ENCODE results near the gene ADARB1.

The ADARB1 gene

DNA sequence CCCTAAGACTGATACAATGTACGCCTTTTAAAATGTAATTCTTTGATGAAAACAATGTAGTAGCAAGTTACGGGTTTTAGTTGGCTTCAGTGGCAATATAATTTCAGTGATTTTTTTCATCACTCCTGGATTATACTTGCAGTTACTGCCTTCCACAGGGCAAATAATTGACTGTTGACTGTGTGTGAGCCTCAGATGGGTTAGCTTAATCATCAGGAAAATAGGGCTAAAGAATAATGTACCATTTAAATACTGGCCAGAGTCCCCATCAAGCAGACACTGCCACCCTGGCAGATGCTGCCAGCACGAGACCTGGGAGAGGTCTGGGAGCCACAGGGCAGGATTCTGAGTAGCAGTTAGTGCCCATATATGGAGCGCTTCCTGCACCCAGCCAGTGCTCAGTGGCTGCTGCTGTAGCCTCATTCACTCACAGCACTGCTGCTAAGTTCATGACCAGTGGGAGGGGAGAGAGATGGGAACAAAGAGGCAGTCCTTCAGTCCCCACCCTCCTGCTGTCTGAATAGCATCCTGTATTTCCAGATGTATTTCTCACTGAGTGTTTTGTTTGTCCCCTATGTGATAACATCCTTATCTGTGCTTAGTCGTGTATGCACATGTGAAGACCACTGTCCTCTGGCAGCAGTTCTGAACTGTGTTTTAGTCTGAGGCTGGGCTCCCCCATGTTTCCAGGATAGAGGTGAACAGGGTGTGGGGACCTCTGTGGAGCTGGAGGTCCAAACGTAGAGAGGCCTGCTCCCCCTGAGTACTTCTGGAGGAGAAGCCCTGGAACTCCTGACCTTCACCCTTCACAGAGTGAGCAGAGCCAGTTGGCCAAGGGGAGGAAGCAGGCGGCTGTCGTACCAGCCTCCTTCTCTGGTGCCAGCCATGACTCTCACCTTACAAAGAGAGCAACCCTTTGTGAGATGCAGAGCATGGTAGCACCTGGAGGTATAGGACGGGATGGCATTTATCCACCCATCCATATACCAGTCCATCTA is 80.4 kb downstream of the ADARB1 start:
- FAIRE-seq: no peak

DNA sequence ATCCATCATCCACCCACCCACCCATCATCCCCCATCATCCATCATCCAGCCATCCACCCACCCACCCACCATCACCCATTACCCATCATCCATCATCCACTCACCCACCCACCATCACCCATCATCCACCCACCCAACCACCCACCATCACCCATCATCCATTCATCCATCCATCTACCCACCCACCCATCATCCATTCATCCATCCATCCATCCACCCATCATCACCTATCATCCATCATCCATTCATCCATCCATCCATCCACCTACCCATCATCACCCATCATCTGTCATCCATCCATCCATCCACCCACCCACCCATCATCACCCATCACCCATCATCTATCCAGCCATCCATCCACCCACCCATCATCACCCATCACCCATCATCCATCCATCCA is 81.5 kb downstream of the ADARB1 start:
- no peak for FAIRE-seq

DNA sequence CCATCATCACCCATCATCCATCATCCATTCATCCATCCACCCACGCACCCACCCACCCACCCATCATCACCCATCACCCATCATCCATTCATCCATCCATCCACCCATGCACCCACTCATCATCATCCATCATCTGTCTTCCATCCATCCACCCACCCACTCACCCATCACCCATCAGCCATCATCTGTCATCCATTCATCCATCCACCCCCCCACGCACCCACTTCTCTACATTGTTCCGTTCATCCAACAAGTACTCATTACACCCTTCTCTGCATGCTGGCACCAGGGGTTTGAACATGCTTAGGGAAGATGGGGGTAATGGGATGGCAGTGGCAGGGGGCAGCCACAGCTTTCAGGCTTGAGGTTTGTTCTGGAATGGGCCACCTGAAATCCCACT is 82.1 kb downstream of the ADARB1 start:
- no peak for FAIRE-seq

DNA sequence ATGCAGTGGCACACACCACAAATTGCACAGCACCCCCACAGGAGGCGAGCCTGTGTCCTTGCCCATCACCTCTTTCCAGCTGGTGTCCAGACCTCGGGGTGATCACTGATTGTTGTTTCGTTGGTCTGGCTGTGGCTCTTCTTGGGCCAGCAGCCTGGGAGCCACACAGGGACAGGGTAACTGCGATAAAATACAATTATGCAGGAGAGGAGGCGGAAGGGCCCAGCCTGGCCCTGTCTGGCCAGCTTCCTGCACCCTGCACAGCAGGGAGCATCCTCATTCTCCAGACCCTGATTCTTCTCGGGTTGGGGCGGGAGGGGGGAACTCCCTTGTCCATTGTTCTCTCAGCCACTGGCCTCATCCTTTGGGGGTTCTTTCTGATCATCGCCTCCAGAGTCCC is 83.6 kb downstream of the ADARB1 start:
- FAIRE-seq: no peak

DNA sequence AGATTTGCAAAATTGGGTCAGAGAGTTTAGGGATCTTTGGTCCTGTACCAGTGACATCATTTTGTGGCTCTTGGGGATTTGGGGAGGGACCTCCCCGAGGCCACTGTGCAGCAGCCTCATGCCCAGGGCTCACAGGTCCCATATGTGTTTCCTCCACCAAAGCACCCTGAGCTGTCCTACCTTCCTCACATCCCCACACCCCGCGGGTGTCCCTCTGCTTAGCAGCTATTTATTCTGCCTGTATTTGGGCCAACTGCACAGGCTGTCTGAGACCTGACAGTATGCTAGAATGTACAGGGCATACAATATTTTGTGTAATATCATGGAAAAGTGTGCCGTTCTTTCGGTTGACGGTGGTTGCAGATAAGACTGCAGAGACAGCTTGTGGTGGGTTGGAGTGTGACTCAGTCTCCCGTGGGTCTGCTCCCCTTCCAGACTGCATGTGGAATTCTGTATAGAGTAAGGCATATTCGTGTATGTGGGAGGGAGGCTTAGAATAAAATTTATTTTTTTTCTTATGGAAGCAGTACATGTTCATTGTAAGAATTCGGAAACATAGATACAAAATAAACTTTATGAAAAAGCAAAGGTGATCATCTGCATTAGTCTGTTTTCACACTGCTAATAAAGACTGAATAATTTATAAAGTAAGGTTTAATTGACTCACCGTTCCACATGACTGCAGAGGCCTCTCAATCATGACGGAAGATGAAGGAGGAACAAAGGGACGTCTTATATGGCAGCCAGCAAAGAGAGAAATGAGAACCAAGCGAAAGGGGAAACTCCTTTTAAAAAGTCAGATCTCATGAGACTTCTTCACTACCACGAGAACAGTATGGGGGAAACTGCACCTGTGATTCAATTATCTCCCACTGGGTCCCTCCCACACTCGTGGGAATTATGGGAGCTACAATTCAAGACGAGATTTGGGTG is 84.4 kb downstream of the ADARB1 start:
- FAIRE-seq: no peak

DNA sequence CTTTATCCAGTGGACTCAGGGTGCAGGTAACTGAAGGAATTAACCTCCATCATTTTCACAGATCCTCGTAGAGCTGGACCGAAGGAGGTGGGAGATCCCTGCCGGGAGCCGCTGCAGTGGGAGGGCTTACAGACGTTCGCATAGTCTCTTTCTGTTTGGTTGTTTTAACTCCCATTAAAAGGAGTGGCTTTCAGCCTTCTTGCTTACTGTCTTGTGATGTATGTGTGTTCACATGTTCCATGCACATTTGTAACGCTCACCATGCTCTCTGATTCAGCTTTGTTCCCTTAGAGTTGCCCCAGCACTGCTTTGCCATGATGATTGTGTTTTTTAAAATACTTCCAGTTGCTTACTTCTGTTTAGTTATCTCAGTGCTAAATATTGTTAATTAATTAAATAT is 85.8 kb downstream of the ADARB1 start:
- FAIRE-seq: no peak

DNA sequence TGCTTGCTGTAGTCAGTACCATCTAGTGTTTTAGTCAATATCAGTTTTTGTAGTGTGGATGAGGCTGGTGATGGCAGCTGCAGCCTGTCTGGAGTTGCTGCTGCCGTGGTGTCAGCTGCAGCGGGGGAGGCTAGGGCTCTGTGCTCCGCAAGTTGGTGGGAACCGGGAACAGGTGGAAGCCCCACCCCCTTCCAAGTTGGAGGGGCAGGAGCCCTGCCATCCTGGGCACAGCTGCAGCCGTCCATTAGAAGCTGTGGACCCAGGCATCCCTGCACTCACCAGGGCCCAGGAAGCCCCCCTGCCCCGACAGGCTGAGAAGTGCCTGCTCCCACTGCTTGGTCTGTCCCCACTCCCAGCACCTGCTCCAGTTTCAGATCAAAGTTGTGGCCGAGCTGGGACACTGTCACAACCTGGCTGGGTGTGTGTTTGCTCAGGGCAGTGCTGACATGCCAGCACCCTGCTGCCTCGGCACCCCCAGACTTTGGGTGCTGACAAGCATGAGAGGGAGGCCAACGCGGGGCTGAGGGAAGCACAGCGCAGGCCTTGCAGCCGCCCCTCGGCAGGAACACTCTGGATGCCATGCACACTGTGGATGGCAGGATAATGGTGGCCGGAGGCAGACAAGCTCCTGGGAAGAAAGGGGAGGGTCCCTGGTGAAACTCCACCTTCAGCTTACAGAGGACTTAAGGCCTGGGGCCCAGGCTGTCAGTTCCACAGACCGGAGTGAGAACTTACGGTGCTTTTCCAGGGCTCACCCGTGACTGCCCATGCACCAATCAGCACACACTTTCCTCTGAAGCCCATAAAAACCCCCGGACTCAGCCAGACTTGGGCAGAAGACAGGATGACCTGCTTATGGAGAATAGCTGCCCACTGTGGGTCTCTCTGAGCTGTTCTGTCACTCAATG is 86.9 kb downstream of the ADARB1 start:
- no peak for FAIRE-seq

DNA sequence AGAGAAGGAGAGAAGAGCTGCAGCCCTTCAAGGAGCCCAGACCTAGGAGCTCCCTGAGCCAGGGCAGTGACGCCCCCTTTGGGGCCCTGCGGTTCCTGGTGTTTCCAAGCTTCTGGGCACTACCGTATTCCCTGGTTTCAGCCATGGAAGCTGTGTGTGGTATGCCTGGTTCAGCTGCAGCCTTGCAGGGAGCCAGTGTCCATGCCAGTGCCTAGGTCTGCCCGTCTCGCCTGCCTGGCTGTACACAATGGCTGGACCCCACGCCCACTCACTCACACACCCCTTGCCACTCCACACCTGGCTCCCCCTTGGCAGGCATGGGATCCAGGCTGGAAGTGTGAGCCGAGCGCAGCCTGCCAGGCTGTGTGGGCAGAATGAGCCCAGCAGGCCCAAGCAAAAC is 87.7 kb downstream of the ADARB1 start:
- no peak for FAIRE-seq

DNA sequence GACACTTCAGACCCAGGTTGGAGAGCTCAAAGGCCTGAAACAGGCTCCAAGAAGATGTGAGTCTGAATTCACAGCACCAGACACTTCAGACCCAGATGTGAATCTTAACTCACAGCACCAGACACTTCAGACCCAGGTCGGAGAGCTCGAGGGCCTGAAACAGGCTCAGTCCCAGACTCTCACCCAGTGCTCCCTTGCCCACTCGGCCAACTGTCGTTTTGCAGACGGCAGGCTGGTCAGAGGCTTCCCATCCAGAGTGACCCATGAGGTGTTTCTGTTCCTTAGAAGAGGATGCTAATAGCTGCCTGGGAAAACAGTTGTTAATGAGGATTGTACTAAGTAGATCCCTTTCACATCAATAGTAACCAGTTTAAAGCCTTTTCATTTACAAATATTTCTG is 88.4 kb downstream of the ADARB1 start:
- FAIRE-seq: no peak

DNA sequence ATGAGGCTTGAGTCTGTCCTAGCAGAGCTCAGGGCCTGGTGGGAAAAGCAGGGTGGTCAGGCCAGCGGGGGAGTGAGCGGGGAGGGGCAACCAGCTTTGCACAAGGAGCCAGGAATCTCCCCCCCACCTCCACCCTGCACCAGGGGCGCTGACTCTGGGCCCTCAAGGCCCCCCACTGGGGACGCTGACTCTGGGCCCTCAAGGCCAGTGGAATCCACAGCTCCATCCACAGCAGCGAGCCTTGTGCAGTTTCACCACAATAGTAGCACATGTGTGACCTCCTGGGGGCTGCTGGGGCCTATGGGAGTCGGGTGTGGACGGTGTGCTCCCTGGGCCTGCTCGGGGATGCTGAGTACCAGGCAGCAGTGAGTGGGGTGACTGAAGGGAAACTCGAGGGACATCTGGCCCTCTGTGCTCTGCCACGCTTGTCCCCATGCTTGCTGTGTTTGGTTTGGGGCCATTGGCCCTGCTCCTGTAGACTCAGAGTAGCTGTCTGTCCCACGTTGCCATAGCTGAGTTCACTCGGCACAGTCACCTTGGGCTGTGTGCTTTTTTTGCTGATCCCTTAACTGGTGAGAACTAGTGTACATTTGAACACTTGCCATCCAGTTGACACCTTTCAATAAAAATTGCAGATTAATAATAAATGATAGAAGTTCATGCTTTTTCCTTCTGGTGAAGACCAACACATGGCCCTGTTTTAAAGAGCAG is 89.2 kb downstream of the ADARB1 start:
- FAIRE-seq: no peak

DNA sequence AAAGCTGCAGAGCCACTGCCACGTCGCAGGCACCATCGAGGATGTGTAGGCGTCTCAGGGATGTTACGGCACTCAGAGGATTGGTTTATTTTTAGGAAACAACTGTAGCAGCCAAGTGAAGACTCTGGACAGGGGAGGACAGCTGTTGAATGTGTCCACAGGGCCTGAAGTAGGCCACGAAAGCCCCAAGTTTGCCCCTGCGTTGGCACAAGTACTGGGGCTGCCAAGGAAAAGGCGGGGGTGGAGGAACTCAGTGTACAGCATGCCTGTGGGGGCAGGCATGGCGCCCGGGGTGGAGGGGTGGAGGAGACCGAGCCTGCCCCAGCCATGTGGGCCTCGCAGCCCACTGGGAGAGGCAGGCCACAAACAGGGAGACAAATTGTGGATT is 89.7 kb downstream of the ADARB1 start:
- no peak for FAIRE-seq

DNA sequence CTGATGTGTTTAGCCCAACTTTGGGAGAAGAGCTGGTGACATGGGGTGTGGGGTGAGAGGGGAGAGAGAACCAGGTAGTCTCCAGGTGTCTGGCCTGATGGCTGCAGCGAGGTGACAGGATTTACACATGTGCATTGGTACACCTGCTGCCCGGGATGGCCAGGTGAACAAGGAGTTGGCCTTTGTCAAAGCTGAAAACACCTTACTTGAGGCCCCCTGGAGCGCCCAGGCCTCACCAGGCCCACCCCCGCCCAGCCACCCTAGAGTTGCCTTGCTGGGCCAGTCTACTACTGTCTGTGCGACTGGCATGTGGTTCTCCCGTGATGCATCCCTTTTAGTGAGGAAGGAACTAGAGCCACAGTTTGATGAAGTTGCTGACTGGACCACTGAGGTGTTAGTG is 90.5 kb downstream of the ADARB1 start:
- FAIRE-seq: no peak

DNA sequence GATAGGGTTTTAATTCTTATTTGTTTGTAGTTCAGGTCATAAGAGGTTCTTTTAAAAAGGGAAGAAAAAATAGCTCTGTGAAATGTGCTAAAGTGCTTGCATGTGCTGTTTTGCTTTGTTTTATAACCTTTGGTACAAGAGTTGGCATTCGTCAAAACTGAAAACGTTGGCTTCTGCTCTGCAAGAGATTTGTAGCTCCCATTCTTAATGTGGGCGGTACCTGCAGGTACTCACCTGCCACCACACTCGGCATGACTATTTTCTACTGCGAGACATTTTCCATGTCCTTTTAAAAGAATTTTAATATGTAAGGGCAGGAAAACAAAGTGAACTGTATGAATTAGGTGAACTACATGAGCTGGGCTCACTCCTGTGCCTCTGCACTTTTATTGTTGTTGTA is 92.6 kb downstream of the ADARB1 start:
- no peak for FAIRE-seq

DNA sequence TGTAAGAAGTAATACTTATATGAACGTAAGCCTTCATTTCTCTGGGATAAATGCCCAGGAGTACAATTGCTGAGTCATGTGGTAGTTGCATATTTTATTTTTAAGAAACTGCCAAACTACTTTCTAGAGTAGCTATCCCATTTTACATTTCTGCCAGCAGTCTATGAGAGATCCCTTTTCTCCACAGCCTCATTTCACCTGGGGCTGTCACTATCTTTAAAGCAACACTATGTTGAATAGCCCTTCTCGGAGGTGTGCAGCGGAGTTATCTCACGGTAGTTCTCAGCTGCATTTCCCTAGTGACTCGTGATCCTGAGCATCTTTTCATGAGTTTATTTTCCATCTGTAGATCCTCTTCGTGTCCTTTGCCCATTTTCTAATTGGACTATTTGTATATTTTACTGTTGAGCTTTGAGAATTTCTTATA is 93.4 kb downstream of the ADARB1 start:
- no peak for FAIRE-seq

DNA sequence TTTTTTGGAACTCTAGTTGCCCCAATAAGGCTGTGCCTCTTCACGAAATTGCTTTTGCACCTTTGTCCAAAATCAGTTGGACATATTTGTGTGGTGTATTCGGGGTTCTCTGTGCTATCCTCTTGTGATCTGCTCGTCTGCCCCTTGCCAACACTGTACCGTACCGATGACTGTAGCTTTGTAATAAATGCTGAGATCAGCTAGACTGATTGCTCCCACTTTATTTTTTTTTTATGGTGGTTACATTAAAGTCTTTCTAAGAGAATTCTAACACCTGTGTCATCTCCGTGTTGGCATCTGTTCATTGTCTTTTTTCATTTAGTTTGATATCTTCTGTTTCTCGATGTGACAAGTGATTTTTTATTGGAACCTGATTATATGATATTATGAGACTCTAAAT is 94.1 kb downstream of the ADARB1 start:
- FAIRE-seq: no peak

DNA sequence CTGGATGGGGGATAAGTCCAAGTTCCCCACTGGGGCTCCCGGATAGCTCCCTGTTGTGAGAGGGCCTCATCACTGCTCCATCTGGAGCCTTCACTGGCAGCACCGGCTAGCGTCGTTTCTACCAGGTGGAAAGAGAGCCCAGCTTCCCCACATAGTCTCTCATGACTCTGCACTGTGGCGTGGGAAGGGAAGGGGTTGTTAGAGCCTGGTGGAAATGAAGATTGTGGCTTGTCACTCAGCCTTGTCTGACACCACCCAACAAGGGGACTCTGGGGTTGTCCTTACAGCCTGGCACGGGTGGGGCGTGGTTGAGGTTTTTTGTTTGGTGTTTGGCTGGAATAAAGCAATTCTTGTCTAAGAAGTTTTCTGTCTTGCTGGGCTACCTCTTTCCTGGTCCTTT is 94.6 kb downstream of the ADARB1 start:
- no peak for FAIRE-seq

DNA sequence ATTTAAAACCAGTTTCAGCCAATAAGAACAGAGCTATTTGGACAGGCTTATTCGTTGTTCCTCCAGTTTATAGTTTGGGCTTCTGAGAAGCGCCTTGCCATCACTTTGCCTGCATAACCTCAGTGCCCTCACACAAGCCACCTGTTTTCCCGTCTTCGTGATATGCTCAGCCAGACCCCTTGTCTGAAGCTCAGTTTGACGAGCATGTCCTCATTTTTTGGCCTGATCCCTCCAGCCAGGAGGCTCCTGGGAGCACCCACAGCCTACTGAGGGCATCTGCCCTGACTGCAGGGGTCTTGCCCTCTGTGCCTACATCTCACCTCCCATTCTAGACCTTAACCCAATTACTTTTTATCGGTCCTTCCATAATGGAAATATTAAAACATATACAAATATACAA is 95.3 kb downstream of the ADARB1 start:
- FAIRE-seq: no peak

DNA sequence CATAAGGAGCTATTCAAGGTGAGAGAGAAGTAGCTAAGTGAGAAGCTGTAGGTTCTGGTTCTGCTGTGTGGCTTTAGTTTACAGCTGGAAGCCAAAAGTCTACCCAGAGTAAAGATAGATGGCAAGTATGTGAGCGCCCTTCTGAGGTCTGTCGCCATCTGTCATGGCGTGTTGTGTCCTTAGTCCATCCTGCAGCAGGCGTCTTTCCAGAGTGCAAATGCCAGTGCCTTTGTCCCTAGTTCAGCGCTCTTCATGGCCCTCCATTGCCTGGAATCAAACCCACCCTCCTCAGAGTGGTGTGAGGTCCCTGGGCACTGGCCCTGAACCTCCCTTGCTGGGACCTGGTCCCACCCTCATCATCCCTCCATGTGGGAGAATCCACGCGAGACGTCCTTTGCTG is 96.6 kb downstream of the ADARB1 start:
- FAIRE-seq: no peak

DNA sequence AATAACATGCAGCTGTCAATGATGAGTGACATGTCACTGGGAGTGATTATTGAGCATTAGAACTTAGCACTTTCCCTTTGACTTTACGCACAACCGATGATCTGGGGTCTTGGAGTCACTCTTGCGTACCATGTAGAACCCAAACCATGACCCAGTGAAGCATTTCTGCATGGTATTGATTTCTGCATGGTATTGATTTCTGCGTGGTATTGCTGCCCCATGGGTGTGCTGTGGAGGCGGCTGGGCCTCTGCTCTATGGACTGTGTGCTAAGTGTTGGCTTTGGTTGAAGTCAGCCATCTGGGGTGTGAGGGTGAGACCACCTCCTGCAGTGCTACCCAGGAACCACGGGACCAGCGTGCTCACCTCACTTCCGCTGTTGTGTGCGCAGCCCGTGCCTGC is 98.0 kb downstream of the ADARB1 start:
- FAIRE-seq: no peak

DNA sequence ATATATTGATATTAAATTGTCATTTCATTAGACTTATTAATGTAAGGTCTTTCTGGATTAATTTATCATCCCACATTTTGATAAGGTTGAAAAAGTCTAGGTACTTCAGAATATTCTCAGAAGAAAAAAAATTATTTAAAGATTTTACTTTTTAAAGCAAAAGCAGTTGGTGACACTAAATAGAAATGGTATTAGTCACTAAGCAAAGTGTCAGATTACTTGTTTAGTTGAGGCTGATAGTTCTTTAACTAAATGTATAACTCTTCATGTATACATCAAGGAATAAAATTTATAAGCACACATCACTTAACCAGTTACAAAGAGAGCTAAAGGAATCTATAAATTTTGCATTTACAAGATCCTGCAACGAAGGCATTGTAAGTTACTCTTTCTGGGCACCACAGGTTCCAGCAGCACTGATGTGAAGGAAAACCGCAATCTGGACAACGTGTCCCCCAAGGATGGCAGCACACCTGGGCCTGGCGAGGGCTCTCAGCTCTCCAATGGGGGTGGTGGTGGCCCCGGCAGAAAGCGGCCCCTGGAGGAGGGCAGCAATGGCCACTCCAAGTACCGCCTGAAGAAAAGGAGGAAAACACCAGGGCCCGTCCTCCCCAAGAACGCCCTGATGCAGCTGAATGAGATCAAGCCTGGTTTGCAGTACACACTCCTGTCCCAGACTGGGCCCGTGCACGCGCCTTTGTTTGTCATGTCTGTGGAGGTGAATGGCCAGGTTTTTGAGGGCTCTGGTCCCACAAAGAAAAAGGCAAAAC is 101.1 kb downstream of the ADARB1 start:
- FAIRE-seq: no peak

DNA sequence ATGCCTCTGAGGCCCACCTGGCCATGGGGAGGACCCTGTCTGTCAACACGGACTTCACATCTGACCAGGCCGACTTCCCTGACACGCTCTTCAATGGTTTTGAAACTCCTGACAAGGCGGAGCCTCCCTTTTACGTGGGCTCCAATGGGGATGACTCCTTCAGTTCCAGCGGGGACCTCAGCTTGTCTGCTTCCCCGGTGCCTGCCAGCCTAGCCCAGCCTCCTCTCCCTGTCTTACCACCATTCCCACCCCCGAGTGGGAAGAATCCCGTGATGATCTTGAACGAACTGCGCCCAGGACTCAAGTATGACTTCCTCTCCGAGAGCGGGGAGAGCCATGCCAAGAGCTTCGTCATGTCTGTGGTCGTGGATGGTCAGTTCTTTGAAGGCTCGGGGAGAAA is 101.8 kb downstream of the ADARB1 start:
- no peak for FAIRE-seq
